ENCODE measurements around the gene CLDN9. TPM values are rescaled to one million over a fixed set of nuclear protein-coding genes. Genes with fewer than 3 reads are reported as not detected.

Gene CLDN9
- total RNA-seq, 1 experiment from 2014 or later: 1.3 TPM

DNA sequence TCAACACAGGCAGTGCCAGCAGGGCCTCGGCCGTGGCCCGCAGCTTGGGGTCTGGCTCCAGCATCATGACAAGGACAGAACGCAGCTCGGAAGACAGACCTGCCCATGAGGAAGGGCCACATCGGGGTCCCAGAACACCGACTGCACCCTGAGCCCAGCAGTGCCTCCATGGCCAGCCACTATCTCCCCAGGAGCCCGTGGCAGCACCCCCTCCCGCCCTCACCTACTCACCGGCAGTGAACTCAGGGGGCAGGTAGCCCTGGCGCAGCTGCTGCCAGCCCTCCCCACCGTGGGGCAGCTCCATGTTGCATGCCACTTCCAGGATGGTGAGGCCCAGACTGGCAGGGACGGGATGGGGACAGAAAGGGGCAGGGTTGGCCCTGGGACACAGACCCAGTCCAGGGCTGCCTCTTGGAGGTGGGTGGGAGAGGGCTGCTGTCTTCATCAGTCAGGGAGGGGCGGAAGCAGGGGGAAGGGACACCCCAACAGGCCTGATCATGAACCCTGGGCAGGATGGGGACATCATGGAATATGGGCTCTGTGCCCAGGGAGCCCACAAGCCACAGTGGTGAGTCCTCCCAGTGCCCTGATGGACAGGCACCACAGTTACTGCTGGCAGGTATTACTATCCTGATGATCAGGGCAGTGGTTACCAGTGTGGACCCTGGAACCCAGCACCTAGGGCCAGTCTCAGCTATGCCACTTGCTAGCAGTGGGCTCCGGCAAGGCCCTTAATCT lies 38.2 kb upstream of the CLDN9 start:
- no peak overlapping the region for H3K18ac ChIP-seq (ENCODE audit: insufficient read length, low read depth, low read length)
- H3K4me1 ChIP-seq (ENCODE audit: insufficient read depth, low read length): no peaks in the 10 kb centered on the region
- Mint-ChIP-seq H3K27ac (no peak overlapping the region), H3K36me3 (ENCODE audit: insufficient read depth in 1 of 3, low read depth in 3 of 3) (peaks cover 11 to 47% (median 41%) of the 10 kb centered on the region in 3 experiments; a peak in 6 of 7 replicates), H3K27me3 (ENCODE audit: low read depth) (no peaks in the 10 kb centered on the region; the same call in none of the 2 replicates), H3K4me3 (no peak overlapping the region), H3K4me1 (peaks cover 15 to 16% of the 10 kb centered on the region in 2 experiments), H3K9me3 (no peaks in the 10 kb centered on the region)
- H4K91ac ChIP-seq (ENCODE audit: insufficient read length, low read depth, low read length): no peak overlapping the region
- no peak overlapping the region for H2BK120ac ChIP-seq (ENCODE audit: low read depth, low read length, poor library complexity, severe bottlenecking)
- no peak overlapping the region for H3T11ph ChIP-seq (ENCODE audit: low read length)
- no peak overlapping the region for H3K23ac ChIP-seq (ENCODE audit: insufficient read length, low read depth, low read length)
- peaks cover 4% of the 10 kb centered on the region for H3K23me2 ChIP-seq (ENCODE audit: insufficient read length, low read depth, low read length, poor library complexity, severe bottlenecking)
- H2BK5ac ChIP-seq (ENCODE audit: insufficient read length, low read length): no peak overlapping the region
- H3K14ac ChIP-seq (ENCODE audit: insufficient read depth, low read length): no peak overlapping the region
- peaks cover 3% of the 10 kb centered on the region for H4K20me1 ChIP-seq (ENCODE audit: control insufficient read depth, insufficient read depth, insufficient read length)
- H2AK5ac ChIP-seq (ENCODE audit: insufficient read length, low read length): no peak overlapping the region
- H3K27me3 ChIP-seq (ENCODE audit: insufficient read depth, low read length): no peaks in the 10 kb centered on the region
- WGBS (ENCODE audit: extremely low coverage, insufficient read length, low lambda C conversion rate): no CpG with 5 or more reads among the region's 15 CpGs
- H3K56ac ChIP-seq (ENCODE audit: insufficient read length, low read depth, low read length): no peak overlapping the region
- no peak overlapping the region for H3K9ac ChIP-seq (ENCODE audit: extremely low read depth, insufficient read length, low read length)
- no peak overlapping the region for H3K4me2 ChIP-seq (ENCODE audit: insufficient read depth, insufficient read length, low read length)
- H3K9me3 ChIP-seq (ENCODE audit: control insufficient read depth, low read depth, low read length): no peaks in the 10 kb centered on the region
- H4K5ac ChIP-seq (ENCODE audit: insufficient read length, low read depth, low read length): no peak overlapping the region
- H2AFZ ChIP-seq (ENCODE audit: low read length): no peak overlapping the region
- no peak overlapping the region for H3K27ac ChIP-seq (ENCODE audit: insufficient read length, low read depth, low read length)
- DNase-seq: no peak
- no peak overlapping the region for H2BK12ac ChIP-seq (ENCODE audit: insufficient read length, low read depth, low read length)
- H3K79me1 ChIP-seq (ENCODE audit: insufficient read depth, low read depth, low read length, poor library complexity, severe bottlenecking): no peaks in the 10 kb centered on the region
- TF ChIP-seq, protein P1, sequence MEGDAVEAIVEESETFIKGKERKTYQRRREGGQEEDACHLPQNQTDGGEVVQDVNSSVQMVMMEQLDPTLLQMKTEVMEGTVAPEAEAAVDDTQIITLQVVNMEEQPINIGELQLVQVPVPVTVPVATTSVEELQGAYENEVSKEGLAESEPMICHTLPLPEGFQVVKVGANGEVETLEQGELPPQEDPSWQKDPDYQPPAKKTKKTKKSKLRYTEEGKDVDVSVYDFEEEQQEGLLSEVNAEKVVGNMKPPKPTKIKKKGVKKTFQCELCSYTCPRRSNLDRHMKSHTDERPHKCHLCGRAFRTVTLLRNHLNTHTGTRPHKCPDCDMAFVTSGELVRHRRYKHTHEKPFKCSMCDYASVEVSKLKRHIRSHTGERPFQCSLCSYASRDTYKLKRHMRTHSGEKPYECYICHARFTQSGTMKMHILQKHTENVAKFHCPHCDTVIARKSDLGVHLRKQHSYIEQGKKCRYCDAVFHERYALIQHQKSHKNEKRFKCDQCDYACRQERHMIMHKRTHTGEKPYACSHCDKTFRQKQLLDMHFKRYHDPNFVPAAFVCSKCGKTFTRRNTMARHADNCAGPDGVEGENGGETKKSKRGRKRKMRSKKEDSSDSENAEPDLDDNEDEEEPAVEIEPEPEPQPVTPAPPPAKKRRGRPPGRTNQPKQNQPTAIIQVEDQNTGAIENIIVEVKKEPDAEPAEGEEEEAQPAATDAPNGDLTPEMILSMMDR (conservative IDR thresholded peaks at IDR 0.05): no peak
- no peak overlapping the region for H2BK15ac ChIP-seq (ENCODE audit: low read depth, low read length)
- no peak overlapping the region for H4K8ac ChIP-seq (replicated peaks; ENCODE audit: insufficient read length, low read depth, low read length)
- H3K4ac ChIP-seq (ENCODE audit: low read depth, low read length): no peak overlapping the region
- no peaks in the 10 kb centered on the region for H3K79me2 ChIP-seq (ENCODE audit: insufficient read depth, low read length)
- H2BK20ac ChIP-seq (ENCODE audit: low read depth, low read length, poor library complexity, severe bottlenecking): no peak overlapping the region
